GM21619 (cell line): ENCODE results near the gene CUL1.
"Not testable (repeated sequence)": the region's sequence is repeated elsewhere in the genome, so short reads cannot be mapped to it uniquely, and the experiment has no call there.

Experiments used
- ATAC-seq: cut with Tn5 transposase; IDR thresholded peaks from one replicate; pipeline ENCODE4 v1.9.1; 2021; ENCODE audit not compliant: unreplicated experiment

The CUL1 gene

GRCh38 chr7:148697256-148698006, 1.3 kb upstream of the CUL1 start:
- ATAC-seq: no peak

GRCh38 chr7:148698007-148698396, 701 bp upstream of the CUL1 start:
- peak; percentile 1 for ATAC-seq

- peak; percentile 35 for ATAC-seq
Measured at GRCh38 chr7:148699024-148699781, 500 bp downstream of the CUL1 start.

GRCh38 chr7:148699782-148700629, 1.3 kb downstream of the CUL1 start:
- ATAC-seq: no peak

DNA sequence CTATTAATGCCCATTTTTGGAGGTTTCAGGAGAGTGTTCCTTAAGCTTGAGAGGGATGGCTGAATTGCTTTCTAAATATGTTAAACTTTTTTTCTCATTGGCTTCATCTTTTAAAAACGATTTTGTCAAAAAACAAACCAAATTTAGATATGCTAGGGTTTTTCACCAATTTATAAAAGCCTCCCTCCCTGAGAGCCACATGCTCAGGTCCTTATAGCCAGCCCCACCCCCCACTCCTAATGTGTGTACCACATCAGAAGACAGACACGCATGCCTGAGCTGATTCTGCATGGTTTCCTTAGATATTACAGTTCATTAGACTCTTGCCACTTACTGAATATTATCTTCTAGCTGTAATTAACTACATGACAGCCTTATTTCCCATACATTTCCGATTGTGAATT, 2.0 kb downstream of the CUL1 start:
- no peak for ATAC-seq

DNA sequence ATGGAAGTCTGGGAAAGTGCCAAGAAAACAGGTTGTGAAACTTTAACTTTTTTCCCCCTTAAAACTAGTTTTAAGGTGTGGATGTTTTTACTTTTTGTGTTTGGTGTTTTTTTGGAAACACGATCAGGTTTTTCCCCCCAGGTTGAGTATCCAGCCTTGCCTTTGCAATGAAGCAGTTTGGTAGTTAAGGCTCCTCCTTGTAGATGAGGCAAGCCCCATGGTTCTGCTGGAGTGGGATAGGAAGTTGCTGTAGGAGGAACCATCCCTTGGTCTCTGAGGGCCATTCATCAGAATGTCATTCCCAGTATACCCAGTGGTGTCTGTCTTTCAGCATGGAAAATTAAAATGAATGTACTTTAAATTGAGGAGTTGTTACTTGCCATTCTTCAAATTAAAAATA, 2.7 kb downstream of the CUL1 start:
- ATAC-seq: no peak

- no peak for ATAC-seq
Measured at GRCh38 chr7:148702876-148703670, 4.4 kb downstream of the CUL1 start.

- not testable (repeated sequence) for ATAC-seq
Measured at GRCh38 chr7:148703671-148703962, 4.9 kb downstream of the CUL1 start.

DNA sequence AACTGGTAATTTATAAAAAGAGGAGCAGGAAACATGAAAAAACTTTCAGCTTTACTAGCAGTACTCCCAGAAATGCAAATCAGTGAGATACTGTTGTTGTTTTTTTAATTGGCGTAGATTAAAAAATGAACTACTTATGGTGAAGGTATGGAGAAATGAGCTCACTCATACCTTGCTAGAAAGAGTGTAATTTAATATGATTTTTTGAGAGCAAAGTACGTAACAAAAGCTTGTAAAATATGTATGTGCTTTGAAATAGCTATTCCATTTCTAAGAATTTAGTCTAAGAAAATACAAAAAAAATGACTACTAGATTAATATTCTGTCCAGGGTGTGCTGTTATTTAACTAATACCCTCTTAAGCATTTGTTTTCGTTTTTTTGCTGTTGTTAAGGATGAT, 5.5 kb downstream of the CUL1 start:
- no peak for ATAC-seq

DNA sequence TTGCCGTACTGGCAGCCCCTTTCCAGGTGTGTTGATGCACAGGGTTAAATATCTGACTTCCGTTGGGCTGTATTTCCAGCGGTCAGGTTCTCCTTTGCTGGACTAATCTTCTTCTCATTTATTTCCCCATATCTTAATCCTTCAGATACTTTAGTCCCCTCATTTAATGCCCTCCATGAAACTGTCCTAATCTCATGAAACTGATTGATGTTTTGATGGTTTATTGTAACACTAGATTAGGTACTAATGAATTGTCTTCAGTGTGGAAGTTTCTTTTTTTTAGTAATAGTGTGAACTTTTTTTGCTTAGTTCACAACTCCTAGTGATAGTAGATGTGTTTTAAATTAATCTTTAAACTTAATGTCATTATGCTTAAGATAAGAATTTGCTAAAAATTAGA, 6.3 kb downstream of the CUL1 start:
- ATAC-seq: no peak

- no peak for ATAC-seq
Measured at GRCh38 chr7:148706368-148706767, 7.7 kb downstream of the CUL1 start.

DNA sequence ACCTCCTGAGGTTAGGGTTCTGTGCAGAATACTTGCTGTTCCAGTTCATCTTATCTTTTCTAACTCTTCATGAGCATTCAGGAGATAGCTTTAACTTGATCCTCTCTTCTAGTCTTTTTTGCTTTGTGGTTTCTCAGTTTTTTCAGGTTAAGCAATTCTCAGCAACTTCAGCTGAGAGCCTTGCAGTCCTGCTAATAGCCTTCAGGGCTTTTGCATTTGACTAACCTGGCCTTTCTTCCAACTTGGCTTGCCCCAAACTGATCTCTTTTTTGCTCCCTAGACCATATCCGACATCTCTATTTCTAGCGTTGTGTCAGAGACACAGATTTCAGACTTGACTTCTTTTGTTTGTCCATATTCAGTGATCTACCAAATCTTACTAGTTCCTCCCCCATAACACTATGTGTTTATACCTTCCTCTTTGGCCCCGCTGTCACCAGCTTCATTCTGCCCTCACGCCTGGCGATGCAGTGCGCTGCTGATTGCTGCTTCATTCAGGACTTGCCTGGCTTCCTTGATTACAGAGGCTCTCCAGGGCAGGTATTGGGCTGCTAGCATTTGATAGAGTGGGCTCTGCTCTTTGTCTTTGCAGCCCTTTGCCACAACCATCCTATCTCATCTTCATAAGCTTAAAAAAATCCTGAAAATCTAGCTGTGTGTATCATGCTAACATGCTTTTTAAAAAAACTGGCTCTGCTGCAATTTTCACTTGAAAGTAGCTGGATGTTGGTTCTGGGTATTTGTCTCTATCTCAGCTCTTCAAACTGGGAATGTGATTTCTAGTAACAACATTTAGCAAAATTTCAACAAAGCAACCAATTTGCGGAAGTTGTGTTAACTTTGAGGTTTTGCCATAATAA, 9.6 kb downstream of the CUL1 start:
- no peak for ATAC-seq

DNA sequence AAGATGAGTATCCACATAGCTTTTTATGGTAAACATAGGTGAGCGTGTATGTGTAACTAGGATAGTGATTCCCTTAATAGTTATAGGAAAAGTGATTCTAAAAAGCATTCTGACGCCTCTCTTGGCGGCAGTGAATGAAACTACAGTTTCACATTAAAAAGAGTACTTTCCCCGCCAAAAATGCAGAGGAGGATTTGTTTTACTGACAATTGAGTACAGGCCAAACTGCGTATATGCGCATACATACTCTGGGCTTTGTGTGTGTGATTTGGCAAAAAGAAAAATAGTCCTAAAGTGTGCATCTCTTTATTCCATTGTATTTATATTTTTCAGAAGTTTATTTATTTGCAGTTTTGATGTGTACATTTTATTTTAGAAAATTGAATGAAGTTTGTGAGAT, 10.3 kb downstream of the CUL1 start:
- ATAC-seq: no peak

- ATAC-seq: not testable (repeated sequence)
Measured at GRCh38 chr7:148710426-148710825, 11.7 kb downstream of the CUL1 start.

GRCh38 chr7:148711191-148712102, 12.7 kb downstream of the CUL1 start:
- ATAC-seq: no peak

DNA sequence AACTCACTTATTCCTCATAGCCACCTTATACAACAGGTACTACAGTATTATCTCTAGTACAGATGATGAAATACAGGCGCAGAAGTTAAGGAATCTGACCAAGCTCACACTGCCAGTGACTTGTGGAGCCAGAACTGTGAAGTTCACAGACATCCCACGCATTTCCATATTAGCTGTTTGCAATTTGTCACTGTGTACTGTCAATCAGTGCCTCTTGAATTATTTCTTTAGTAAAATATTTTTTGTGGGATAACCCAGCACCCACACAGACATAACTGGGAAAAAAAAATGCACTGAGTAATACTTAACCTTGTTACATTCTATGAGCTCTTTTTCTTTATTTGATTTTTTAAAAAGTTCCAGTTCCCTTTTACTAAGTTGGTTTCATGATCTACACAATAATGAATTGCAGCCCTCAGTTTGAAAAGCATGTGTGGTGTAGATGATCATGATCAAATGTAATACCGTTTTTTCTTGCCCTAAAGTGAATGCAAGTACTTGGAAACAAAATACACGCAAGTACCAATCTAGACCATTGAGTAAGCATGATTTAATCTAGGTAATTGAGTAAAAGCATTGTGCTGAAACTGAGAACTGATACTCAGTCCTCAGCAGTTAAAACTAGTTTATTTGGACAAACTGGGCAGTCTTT, 14.1 kb downstream of the CUL1 start:
- ATAC-seq: peak; percentile 61

- no peak for ATAC-seq
Measured at GRCh38 chr7:148714498-148714897, 15.8 kb downstream of the CUL1 start.

DNA sequence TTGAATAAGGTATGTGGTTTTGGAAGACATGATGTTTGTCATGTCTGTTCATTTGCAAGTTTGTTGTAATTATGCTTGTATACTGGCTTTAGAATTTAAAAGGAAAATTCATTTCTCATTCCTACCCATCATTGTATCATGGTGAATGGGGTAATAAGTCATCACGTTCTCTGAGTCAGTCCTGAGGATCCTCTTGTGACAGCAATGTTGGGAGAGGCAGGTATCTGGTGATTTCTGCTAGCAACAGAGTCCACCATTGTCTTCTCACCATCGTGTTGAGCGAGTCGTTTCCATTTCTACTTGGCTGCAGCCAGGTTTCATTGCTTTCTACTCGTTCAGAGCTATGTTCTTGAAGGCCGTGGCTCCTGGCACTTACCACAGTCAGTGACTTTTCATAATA, 16.3 kb downstream of the CUL1 start:
- no peak for ATAC-seq
